ENCODE measurements around the gene PGAP6.

- peak; percentile 71 to 94 (median 82) for TF ChIP-seq CTCF (IDR thresholded peaks at IDR 0.05 in 8 of 11, conservative IDR thresholded peaks at IDR 0.05 in 3 of 11)
- no peak for TF ChIP-seq POLR2A (IDR thresholded peaks at IDR 0.05)
These were observed 19.7 kb downstream of the PGAP6 start for GRCh38 chr16:361872-362701.
